Choroid plexus epithelial cell (primary cell): ENCODE measurements around the gene DMRT3.

ENCODE experiments used
- DNase-seq: peaks from one replicate; pipeline ENCODE4 v3.0.0-alpha.2; 2010; ENCODE audit warnings: low read depth
- H3K4me3 ChIP-seq: 2 replicates; pipeline ENCODE4 v1.5.1; 2011; ENCODE audit warnings: low read depth, mild to moderate bottlenecking, control low read depth, low read length, moderate library complexity
- CTCF ChIP-seq: conservative IDR thresholded peaks from 2 replicates; pipeline ENCODE4 v1.5.1; 2011; ENCODE audit warnings: low read depth, mild to moderate bottlenecking, control low read depth, inconsistent platforms, low read length, moderate library complexity

Gene DMRT3

DNA sequence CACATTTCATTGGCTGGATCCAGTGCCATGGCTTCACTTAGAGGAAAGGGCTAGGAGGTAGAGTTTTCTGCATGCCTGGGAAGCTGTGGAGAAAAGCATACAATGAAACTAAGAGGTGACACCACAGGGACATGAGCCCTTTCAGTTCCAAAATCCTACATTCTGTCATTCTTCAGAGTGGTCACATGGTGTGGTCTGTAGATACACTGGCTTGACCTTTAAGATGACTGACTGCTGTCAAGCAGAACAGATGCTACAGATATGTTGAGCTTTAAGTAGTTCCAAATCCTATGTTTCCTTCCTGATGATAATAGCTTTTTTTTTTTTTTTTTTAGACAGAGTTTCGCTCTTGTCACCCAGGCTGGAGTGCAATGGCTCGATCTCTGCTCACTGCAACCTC lies 26.2 kb downstream of the DMRT3 start:
- DNase-seq: no peak
- no peak overlapping the region for H3K4me3 ChIP-seq
- no peak for TF ChIP-seq CTCF

GRCh38 chr9:1005043-1005667 lies 28.7 kb downstream of the DMRT3 start:
- peak; percentile 67 for TF ChIP-seq CTCF
- peak; percentile 63 for DNase-seq

DNA sequence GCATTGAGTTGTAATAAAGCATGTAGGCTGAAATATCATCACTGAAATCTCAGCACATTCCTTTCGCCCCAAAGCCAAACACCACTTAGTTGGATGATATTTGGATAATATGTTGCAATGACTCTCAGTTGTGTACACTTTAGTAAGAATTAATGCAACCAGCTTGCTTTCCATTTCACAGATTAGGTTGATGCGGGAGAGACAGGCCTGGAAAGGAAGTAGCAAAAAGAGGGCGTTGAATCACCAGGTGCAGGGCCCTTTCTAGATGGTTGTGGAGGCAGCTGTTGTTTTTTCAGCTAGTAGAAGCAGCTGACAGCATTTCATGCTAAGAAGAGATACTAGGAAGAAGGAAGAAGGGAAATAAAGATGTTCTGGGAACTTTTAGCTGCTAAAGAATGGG lies 30.9 kb downstream of the DMRT3 start:
- no peak for DNase-seq

More at GRCh38 chr9:1005043-1005667, 28.7 kb downstream of the DMRT3 start:
- H3K4me3 ChIP-seq: no peak overlapping the region

DNA sequence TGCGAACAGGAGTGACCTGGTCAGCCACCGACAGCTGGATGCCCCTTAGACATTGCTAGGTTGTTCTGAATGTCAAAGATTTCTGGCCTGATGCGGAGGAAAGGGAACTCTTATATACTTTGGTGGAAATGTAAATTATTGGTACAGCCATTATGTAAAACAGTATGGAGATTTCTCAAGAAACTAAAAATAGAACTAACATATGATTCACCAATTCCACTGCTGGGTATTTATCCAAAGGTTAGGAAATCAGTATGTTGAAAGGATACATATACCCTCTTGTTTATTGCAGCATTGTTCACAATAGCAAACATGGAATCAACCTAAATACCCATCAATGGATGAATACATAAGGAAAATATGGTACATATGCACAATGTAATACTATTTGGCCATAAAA lies 31.8 kb downstream of the DMRT3 start:
- no peak for TF ChIP-seq CTCF

More for the DNA sequence above, 30.9 kb downstream of the DMRT3 start:
- no peak overlapping the region for H3K4me3 ChIP-seq
- TF ChIP-seq CTCF: no peak

DNA sequence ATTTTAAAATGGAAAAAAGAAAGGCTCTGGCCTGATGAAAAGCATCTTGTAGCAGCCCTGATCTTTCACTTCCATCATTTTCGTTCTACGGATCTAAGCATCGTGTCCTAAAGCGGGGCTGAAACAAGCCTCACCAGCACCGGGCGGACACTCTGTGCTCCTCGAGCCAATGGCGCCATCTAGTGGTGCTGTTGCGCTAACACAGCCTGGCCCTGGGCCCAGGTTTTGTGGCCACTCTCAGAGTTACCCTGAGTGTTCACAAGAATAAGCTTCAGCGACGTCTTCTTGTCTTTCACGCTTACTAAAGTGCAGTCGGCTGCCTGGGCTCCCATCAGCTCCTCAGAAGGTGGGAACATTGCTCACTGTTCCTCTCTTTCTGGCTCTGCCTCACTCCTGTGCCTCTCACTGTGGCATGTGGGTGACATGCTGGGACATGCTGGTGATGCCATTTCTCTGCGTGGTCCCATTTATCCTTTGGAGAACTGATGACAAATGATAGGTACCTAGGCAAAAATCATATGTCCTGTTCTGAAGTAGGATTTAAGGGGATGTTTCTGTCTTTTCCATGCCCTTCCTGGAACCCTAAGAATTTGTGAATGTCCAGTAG lies 32.7 kb downstream of the DMRT3 start:
- peak; percentile 79 for DNase-seq
- TF ChIP-seq CTCF: peak; percentile 94
- no peak overlapping the region for H3K4me3 ChIP-seq

More for the DNA sequence above, 31.8 kb downstream of the DMRT3 start:
- H3K4me3 ChIP-seq: no peak overlapping the region
- DNase-seq: peak; percentile 3

- DNase-seq: no peak
- no peak overlapping the region for H3K4me3 ChIP-seq
- no peak for TF ChIP-seq CTCF
These were observed 36.6 kb downstream of the DMRT3 start for GRCh38 chr9:1013021-1013420.

- no peak for DNase-seq
- H3K4me3 ChIP-seq: no peak overlapping the region
- no peak for TF ChIP-seq CTCF
These were observed 37.8 kb downstream of the DMRT3 start for GRCh38 chr9:1014225-1014624.
